RWPE1 (cell line): ENCODE data around the gene PPIE.

ENCODE experiments used
- CTCF ChIA-PET: fragments of 350-600 bp; sonication (Branson Sonifier 250); formaldehyde crosslinking; extraction: SDS; loops from one replicate; lab custom pipeline; 2021; lab: Yijun Ruan, JAX
- POLR2A ChIA-PET: fragments of 400-600 bp; formaldehyde crosslinking; extraction: SDS; loops from one replicate; lab custom pipeline; 2020; ENCODE audit warnings: antibody characterized with exemption; ENCODE audit not compliant: low non-redundant PET; lab: Yijun Ruan, JAX
- DNase-seq: peaks from one replicate; pipeline ENCODE4 v3.0.0; 2012; ENCODE audit warnings: low spot score
- H3K27ac ChIP-seq: fragments of 450-650 bp; 2 replicates; pipeline ENCODE4 v1.5.1; 2017
- TF ChIP-seq, protein P1 (sequence below): fragments of 450-650 bp; conservative IDR thresholded peaks from 2 replicates; pipeline ENCODE4 v1.5.1; 2017; ENCODE audit warnings: low read depth, mild to moderate bottlenecking

The PPIE gene

DNA sequence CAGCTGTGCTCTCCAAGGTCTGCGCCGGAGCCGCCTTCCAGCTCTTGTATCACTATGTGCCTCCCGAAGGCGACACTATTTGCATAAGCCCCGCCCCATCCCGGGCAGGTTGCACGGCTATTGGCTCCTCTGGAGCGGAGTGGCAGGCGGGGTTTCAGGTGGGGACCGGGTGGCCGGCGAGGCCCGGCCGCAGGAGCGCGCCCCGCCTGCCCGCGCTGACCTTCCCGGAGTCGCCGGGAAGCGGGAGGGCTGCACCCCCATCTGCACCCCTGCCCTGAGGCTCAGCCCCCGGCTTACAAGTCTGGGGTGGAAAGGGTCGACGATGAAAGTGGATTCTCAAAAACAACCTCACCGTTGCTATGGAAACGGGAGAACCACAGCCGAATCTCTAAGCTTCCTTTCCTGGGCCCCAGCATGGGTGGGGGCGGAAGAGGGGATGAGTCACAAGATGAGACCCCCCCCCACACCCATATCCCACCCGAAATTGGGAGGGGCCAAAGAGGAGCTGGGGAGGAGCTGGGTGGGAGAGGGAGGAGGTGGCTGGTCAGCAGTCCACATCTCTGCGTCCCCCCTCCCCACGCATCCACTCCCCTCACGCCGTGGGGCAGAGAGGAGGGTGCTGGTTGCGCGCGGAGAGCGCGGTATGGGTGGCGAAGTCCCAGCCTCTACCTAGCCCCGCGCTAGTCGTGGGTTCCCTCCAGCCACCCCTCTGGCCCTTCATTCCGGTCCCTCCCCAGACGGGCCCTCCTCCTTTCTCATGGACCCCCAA lies 47.1 kb upstream of the PPIE start, which contains the start of gene HPCAL4:
HPCAL4 (minus strand) TSS at position 51 of the 769 bp plus-strand sequence. CDS start 6,830 bp downstream, outside the sequence.
- CTCF ChIA-PET, result interaction anchor here (0.8 kb wide), 1 partner anchor 10 kb away, joined by 3 read pairs; no protein-coding TSS in a partner anchor

GRCh38 chr1:39692152-39693074 lies 46.3 kb upstream of the PPIE start:
- TF ChIP-seq, protein P1, sequence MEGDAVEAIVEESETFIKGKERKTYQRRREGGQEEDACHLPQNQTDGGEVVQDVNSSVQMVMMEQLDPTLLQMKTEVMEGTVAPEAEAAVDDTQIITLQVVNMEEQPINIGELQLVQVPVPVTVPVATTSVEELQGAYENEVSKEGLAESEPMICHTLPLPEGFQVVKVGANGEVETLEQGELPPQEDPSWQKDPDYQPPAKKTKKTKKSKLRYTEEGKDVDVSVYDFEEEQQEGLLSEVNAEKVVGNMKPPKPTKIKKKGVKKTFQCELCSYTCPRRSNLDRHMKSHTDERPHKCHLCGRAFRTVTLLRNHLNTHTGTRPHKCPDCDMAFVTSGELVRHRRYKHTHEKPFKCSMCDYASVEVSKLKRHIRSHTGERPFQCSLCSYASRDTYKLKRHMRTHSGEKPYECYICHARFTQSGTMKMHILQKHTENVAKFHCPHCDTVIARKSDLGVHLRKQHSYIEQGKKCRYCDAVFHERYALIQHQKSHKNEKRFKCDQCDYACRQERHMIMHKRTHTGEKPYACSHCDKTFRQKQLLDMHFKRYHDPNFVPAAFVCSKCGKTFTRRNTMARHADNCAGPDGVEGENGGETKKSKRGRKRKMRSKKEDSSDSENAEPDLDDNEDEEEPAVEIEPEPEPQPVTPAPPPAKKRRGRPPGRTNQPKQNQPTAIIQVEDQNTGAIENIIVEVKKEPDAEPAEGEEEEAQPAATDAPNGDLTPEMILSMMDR, result no peak
- CTCF ChIA-PET, result interaction anchor here (0.5 to 0.8 kb wide), 2 partner anchors 11 to 506 kb away, joined by 3 read pairs; no protein-coding TSS in a partner anchor
- H3K27ac ChIP-seq, result no peak overlapping the region
- DNase-seq, result no peak
- POLR2A ChIA-PET, result no interaction called here

More for the DNA sequence above, 47.1 kb upstream of the PPIE start, which contains the start of gene HPCAL4:
- POLR2A ChIA-PET, result no interaction called here
- TF ChIP-seq, protein P1, result no peak
- peak; percentile 89 for DNase-seq
- no peak within 1 kb of the TSS for H3K27ac ChIP-seq

- TF ChIP-seq, protein P1, result no peak
- ChIA-PET CTCF (interaction anchor here (0.6 to 1.1 kb wide), 3 partner anchors 8 to 88 kb away, joined by 3 to 4 read pairs (median 4); no protein-coding TSS in a partner anchor), POLR2A (no interaction called here)
- peak; percentile 28 for DNase-seq
- H3K27ac ChIP-seq, result no peak overlapping the region
Observed at GRCh38 chr1:39694026-39694425, 44.7 kb upstream of the PPIE start.

DNA sequence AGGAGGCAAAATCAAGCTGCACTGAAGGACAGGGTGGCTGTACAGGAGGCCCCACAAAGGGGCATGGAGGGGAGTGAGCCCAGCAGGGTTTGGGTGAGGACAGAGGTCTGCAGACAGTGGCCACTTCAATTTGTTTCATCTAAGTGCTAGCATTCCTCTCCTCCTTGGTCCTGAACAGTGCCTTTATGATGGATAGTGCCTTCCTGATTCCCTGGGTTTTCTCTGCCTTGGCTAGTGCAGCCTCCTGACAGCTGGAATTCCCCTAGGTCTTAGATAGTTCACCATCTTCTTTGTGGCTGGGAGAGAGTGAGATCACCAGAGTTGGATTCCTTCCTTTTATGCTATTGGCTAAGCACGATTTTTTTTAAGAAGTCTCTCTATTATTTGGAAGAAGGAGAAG lies 43.7 kb upstream of the PPIE start:
- DNase-seq, result no peak
- ChIA-PET POLR2A (interaction anchor here (0.5 kb wide), 1 partner anchor 827 kb away, joined by 3 read pairs; no protein-coding TSS in a partner anchor), CTCF (interaction anchor here (1.1 kb wide), 1 partner anchor 89 kb away, joined by 3 read pairs; no protein-coding TSS in a partner anchor)
- TF ChIP-seq, protein P1, result no peak
- no peak overlapping the region for H3K27ac ChIP-seq

GRCh38 chr1:39696448-39696847 lies 42.2 kb upstream of the PPIE start:
- H3K27ac ChIP-seq, result no peak overlapping the region
- DNase-seq, result no peak
- POLR2A ChIA-PET, result no interaction called here
- CTCF ChIA-PET, result no interaction called here
- TF ChIP-seq, protein P1, result no peak

- ChIA-PET CTCF (no interaction called here), POLR2A (no interaction called here)
- no peak for DNase-seq
Observed at GRCh38 chr1:39698568-39698967, 40.1 kb upstream of the PPIE start.

More at GRCh38 chr1:39698568-39698967, 40.1 kb upstream of the PPIE start:
- TF ChIP-seq, protein P1, result no peak
- H3K27ac ChIP-seq, result no peak overlapping the region
